GM13976 (cell line): Measurements from ENCODE around the gene GORASP2.

ENCODE experiments used
- DNase-seq: peaks from one replicate; pipeline ENCODE4 v3.0.0; 2012; ENCODE audit warnings: low spot score
- in situ Hi-C: fragments of 300-500 bp; cut with MboI; formaldehyde crosslinking; loops from one replicate; pipeline ENCODE4 v1.12.0; 2022; ENCODE audit warnings: low sequenced_read_pairs, mixed read lengths, inconsistent platforms; ENCODE audit not compliant: unreplicated experiment
- TF ChIP-seq, protein P1 (sequence below): IDR thresholded peaks from 2 replicates; pipeline ENCODE4 v1.5.1; 2012; ENCODE audit warnings: borderline replicate concordance, mild to moderate bottlenecking; ENCODE audit not compliant: insufficient read depth; ENCODE audit errors: extremely low read depth, missing control alignments, control extremely low read depth

The GORASP2 gene

DNA sequence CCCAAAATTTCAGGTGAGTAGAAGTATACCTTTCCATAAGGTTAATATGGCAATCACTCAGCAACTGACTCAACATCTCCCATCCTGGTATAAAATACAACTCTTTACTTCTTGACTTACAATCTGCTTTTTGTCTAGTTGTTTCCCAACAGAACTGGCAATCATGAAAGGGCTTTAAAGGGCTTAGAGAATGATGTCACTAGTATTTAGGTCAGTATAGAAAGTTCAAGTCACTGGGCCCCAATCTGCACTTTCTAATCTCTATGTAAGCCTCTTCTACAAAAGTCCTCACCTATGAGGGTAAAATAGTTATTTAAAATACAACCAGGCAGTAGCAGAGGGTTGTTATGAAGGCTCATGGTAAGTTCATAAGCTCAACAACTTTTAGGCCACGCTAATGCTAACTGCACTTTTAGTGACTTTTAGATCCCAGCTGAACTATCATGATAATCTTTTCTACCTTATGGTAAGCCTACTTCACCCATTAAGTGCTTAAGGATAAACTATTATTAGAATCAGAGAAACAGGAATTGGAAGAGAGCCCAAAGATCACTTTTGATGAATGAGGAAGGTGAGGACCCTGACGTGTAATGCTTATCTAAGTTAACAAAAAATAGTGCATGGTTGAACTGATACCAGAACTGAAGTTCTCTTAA lies 79.6 kb downstream of the GORASP2 start:
- no peak for DNase-seq
- TF ChIP-seq, protein P1, sequence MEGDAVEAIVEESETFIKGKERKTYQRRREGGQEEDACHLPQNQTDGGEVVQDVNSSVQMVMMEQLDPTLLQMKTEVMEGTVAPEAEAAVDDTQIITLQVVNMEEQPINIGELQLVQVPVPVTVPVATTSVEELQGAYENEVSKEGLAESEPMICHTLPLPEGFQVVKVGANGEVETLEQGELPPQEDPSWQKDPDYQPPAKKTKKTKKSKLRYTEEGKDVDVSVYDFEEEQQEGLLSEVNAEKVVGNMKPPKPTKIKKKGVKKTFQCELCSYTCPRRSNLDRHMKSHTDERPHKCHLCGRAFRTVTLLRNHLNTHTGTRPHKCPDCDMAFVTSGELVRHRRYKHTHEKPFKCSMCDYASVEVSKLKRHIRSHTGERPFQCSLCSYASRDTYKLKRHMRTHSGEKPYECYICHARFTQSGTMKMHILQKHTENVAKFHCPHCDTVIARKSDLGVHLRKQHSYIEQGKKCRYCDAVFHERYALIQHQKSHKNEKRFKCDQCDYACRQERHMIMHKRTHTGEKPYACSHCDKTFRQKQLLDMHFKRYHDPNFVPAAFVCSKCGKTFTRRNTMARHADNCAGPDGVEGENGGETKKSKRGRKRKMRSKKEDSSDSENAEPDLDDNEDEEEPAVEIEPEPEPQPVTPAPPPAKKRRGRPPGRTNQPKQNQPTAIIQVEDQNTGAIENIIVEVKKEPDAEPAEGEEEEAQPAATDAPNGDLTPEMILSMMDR = no peak
- in situ Hi-C loops = no loop called here

DNA sequence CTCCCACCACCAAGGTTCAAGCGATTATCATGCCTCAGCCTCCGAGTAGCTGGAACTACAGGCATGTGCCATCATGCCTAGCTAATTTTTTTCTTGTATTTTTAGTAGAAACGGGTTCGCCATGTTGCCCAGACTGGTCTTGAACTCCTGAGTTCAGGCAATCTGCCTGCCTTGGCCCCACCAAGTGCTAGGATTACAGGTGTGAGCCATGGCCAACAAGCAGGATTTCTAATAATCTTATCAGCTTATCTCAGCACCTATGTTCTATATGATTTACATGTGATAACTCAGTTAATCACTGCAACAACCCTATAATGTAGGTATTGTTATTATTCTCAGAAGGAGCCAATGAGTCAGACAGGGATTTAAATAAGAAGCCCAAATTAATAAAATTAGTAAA lies 80.3 kb downstream of the GORASP2 start:
- in situ Hi-C loops = no loop called here
- TF ChIP-seq, protein P1 = no peak
- DNase-seq = no peak

- in situ Hi-C loops = no loop called here
- TF ChIP-seq, protein P1 = no peak
These were observed 84.8 kb downstream of the GORASP2 start for GRCh38 chr2:171013851-171014250.

DNA sequence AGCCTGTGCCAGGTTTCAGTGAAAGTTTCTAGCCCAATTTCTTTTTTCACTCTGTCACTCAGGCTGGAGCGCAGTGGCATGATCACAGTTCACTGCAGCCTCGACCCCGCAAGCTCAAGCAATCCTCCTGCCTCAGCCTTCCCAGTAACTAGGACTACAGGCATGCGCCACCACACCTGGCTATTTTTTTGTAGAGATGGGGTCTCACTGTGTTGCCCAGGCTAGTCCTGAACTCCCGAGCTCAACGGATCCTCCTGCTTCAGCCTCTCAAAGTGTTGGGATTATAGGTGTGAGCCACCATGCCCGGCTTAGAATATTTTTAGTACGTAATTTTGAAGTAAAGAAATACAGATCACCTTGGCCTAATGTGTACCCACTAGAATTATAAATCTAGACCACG lies 87.1 kb downstream of the GORASP2 start:
- DNase-seq = no peak
- TF ChIP-seq, protein P1 = no peak
- in situ Hi-C loops = no loop called here

More at GRCh38 chr2:171013851-171014250, 84.8 kb downstream of the GORASP2 start:
- DNase-seq = no peak
